GM19397 (cell line): ENCODE results near the gene CDAN1.

Experiments
- ATAC-seq: cut with Tn5 transposase; IDR thresholded peaks from one replicate; pipeline ENCODE4 v1.9.1; 2021; ENCODE audit warnings: mild to moderate bottlenecking, moderate library complexity; ENCODE audit not compliant: unreplicated experiment

The CDAN1 gene

GRCh38 chr15:42675021-42675420 lies 61.9 kb downstream of the CDAN1 start:
- ATAC-seq, result no peak

- ATAC-seq, result no peak
Observed at GRCh38 chr15:42674472-42674871, 62.5 kb downstream of the CDAN1 start.
